Activated CD4-positive, alpha-beta T cell treated with anti-CD3 and anti-CD28 coated beads for 4 hours (primary cell): ENCODE results near the gene SLC43A2.

ENCODE experiments used
- DNase-seq, 2 donors: peaks; one replicate each; pipeline ENCODE4 v3.0.0-alpha.2; 2020

SLC43A2 gene

DNA sequence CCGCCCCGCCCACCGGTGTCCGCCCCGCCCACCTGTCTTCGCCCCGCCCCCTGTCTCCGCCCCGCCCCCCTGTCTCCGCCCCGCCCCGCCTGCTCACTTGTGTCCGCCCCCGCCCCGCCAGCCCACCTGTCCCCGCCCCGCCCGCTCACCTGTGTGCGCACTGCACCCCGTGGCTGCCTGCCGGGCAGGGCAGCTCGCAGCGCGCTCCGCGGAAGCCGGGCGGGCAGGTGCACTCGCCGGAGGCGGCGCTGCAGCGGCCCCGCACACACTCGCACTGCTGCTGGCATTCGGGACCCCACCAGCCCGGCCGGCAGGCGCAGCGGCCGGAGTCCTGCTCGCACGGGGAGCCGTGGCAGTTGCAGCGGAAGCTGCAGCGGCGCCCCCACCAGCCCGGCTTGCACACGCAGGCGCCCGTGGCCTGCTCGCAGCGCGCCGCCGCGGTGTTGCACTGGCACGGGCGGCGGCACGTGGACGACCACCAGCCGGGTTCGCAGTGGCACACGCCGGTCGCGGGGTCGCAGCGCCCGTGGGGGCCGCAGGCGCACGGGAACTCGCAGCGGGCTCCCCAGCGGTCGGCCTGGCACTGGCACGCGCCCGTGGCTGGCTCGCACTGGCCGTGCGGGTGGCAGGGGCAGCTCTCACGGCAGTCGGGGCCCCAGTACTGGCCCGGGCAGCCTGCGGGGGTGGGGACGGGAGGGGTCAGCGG lies 14.8 kb upstream of the SLC43A2 start:
- peak; percentile 51 to 77 for DNase-seq

DNA sequence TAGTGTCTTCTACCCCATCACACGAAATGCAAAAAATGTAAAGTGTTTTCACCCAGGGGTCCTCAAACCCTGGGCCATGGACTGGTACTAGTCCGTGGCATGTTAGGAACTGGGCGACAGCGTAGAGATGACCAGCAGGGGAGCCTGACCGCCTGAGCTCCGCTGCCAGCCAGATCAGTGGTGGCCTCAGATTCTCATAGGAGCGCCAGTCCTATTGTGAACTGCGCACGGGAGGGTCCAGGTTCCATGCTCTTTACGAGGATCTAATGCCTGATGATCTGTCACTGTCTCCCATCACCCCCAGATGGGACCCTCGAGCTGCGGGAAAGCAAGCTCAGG lies 12.4 kb upstream of the SLC43A2 start:
- no peak for DNase-seq

DNA sequence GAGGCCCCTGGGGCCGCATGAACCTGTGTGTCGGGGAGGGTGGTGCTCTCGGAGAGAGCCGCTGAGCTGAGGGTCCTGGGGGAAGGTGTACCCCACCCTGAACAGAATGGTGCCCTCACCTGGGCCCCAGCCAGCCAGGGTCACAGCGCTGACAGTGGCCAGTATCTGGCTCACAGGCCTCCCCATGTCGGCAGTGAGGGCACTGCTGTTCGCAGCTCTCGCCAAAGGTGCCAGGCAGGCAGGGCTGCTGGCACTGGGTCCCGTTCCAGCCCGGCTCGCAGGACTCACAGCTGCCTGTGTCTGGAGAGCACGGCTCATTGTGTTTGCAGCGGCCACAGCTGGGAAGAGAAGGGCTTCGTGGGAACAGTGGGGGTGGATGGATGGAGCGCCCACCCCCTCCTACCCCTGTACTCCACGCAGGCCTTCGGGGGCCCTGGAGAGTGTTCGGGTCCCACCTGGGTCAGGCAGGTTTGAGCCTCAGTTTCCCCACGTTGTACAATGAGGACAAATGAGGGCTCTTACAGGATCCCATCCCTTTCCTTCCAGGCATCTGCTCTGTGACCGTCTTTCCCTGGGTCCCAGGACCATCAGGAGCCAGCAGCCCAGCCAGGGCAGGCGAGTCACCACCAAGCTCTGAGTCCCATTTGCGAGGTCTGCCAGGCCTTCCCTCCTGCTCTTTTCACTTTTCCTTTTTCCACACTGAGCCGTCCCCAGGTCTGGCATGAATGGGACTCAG lies 11.9 kb upstream of the SLC43A2 start:
- no peak for DNase-seq

DNA sequence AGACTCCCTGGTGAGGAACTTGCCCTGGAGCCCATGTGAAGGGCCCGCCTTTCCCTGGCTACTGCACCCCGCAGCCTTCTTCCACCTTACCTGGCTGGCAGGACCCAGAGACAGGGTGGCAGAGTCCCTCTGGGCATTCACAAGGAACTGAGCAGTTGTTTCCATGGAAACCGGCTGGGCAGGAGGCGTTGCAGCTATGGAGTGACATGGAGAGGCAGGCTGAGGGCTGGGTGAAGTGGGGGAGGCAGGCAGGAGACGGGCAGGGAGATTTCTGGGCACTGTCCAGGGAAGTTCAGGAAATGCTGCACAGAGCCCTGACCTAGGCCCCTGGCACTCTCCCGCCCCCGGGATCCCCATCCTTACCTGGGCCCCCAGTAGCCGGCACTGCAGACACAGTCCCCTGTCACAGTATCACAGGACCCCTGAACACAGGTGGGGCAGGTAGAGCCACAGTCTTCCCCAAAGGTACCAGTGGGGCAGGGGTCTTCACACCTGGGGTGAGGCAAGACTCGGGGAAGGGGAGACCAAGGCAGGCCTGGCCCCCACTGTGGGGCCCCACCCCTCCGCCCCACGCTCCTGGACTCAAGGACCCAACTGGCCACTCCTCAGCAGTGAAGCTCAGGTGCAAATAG lies 11.0 kb upstream of the SLC43A2 start:
- DNase-seq: no peak

DNA sequence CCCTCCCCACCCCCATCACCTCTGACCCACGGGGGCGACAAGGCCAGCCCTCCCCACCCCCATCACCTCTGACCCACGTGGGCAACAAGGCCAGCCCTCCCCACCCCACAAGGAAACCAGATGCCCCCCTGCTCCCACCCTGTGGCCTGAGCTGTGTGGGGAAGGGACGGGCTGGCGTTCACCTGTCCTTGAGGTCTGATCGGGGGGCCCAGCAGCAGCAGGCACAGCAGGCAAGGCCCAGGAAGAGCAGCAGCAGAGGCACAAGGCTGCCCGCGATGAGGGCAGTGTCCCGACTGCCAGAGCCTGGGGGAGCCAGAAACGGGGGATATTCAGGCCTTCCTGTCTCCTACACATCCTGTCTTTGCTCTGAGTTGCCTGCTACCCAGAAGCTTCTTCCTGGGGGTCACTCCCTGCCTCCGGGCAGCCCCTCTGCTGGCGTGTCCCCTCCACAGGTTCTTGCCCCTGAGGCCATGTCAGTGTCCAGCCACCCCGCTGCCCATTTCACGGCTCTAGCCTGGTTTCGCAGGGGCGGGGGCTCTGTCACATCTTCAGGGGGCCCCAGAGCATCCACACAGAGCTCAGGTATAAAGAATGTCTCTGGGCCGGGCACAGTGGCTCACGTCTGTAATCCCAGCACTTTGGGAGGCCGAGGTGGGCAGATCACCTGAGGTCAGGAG lies 10.1 kb upstream of the SLC43A2 start:
- no peak for DNase-seq

DNA sequence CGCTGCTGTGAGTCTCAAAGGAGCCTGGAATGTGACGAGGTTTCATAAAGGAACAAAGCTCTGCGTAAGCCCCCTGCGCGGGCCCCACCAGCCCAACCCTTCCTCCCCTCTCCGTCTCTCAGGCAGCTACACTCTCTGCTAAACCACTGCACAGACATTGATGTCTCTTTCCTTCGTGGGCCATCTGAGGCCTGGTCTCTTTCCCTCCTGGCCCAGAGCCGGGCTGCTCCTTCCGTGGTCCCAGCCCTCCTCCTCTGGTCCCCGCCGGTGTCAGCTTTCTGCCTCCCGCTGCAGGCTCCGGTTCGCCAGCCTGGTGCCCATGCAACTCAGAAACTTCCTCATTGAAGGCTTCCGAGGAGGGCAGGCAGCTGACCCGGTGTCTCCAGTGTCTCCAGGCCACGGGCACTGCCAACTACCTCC lies 9.5 kb upstream of the SLC43A2 start:
- DNase-seq: no peak

DNA sequence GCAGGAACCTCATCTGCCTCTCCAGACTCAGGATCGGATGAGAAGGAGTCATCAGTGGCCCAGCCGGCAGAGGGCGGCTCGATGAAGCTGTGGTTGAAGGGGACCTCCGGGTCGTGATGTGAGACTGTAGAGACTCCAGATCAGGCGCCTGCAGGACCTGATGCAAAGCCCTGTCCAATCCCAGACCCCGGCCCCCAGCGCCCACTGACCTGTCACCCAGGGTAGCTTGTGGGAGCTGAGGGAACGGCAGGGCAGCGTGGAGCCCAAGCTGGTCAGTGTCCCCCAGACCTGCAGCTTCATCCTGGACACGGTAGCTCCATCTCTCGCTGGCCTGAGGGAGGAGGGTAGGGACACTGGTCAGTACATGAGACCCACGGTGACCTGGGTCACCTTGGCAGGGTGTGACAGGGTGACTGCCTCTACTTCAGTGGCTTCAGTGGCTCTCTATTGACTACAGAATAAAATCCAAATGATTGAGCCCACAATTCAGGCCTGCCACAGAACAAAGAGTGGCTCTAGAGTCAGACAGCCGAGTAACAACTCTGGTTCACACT lies 8.2 kb upstream of the SLC43A2 start:
- DNase-seq: no peak

DNA sequence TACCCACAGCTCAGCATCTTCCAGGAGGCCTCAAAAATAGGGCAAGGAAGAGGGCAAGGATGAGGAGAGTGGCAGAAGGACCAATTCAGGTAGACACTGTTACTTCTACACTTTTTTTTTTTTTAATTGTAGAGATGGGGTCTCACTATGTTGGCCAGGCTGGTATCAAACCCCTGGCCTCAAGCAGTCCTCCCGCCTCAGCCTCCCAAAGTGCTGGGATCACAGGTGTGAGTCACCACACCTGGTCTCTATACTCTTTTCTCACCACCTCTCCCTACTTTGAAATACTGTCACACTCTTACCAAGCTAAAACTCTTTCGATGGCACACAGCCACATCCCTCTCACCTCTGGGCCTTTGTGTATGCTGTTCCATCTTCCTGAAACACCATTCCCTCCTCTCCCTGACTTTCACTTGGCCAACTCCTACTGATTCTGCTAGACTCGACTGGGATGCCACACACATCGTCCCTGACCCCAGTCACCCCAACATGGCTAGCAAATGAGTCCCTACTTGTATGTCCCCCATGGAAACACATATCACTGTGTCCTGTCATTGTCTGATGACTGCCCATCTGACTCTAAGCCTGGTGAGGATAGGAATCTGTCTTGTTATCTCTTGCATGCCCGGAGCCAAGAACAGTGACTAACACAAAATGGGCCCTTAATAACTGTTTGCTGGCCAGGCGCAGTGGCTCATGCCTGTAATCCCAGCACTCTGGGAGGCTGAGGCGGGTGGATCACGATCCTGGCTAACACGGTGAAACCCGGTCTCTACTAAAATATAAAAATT lies 7.2 kb upstream of the SLC43A2 start:
- no peak for DNase-seq

DNA sequence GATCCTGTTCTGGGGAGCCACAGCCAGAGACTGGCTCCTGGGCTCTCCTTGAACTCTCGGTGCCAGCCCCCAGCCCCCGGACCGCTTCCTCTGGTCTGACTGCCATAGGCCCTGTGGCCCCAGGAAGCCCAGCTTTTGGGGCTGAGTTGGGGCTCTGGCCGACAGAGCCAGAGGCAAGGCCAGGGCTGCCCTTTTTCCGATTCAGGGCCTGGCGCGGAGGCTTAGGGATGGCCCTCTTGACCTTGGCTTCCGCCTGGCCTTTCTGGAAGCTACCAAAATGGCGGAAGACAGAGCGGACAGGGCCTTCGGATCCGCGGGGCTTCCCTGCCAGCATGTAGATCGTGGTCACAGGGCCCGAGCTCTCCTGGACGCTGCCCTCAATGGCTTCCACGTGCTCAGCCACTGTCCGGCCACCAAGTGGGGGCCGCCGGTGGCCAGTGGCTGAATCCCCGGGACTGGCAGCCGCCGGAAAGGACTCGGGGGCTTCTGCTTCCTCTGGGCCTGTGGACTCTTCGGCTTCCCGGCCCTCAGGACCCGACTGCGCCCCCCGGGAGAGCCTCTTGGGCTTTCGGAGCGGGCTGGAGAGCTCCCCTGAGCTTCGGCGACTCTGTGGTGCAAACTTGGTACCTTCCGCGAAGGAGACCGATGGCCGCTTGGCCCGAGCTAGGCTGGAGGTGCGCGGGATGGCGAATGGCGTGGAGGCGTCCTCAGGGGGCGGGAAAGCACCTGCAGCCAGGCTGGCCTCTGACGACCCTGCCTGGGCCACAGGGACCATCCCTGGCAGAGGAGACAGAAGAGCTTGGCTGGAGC lies 6.4 kb upstream of the SLC43A2 start:
- DNase-seq: no peak

DNA sequence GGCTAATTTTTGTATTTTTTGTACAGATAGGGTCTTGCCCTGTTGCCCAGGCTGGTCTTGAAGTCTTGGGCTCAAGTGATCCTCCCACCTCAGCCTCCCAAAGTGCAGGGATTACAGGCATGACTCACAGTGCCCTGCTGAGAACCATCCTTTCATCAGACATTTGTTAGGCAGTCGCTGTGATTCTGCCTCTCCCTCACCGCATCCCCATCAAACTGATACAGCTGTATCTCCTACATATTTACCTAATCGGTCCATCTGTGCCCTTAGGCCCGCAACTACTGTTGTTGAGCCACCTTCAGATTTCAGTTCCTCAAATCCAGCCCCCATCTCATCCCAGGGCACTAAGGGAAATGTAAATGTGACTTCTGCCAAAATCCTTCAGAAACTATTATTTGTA lies 2.0 kb upstream of the SLC43A2 start:
- no peak for DNase-seq

DNA sequence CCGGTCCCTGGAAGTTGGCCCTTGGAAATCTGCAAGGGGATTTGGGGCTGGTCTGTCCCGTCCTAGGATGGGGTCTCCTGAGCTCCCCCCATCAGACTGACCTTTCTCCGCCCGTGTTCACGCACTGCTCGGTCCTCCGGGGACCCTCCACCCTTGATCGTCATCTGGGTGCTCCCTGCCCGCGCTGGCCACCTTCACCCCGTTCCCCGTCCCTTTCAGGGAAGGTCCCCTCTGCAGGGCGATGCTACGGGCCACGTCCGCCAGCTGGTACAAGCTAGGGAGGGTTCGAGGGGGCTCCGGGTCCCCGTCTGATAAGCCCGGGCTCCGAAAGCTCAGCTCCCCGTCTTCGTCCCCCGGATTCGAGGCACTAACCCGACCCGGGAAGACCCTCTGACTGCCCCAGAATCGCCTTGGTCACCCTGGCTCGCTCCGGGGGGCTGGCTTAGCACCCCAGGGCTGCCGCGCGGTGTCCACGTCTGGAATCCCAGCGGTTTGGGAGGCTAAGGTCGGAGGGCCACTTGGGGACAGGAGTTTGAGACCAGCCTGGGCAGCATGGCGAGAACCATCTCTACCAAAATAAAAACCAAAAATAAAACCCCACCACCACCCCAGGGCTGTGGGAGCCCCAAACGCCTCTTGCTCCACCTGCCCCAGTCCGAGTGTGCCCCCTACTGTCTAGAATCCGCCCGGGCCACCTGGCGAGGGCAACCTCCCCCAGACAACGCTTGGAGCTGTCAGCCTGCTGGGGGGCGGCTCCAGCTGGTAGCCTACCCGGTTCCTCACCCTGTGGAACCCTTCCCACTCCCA lies 1.1 kb upstream of the SLC43A2 start:
- peak; percentile 67 to 74 for DNase-seq

DNA sequence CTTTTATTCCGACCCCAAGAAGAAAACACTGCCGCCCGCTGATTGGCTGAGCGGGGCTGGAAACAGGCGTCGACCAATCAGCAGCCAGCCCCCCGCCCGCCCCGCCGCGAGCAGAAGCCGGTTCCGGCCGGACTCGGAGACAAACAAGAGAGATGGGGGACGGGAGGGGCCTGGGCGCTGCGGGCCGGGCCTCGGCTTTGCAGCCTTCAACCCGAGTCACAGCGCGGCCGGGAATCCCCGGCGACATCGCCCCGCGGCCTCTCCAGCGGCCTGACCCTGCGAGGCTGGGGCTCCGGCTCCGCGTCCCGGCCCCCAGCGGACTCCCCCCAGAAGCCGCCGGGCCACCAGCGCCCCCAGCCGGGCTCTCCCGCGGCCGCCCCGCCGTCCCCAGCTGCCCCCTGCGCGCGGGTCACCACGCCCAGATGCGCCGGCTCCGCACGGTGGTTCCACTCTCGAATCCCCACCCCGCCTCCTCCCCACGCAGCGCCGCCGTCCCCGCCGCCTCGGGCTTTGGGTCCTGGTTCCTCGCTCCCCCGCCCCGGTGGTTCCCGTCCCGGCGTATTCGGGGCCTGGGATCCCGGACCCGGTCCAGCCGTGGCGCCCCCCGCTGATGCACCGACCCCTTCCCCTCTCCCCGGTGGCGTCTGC lies 346 bp upstream of the SLC43A2 start:
- peak; percentile 84 to 85 for DNase-seq

DNA sequence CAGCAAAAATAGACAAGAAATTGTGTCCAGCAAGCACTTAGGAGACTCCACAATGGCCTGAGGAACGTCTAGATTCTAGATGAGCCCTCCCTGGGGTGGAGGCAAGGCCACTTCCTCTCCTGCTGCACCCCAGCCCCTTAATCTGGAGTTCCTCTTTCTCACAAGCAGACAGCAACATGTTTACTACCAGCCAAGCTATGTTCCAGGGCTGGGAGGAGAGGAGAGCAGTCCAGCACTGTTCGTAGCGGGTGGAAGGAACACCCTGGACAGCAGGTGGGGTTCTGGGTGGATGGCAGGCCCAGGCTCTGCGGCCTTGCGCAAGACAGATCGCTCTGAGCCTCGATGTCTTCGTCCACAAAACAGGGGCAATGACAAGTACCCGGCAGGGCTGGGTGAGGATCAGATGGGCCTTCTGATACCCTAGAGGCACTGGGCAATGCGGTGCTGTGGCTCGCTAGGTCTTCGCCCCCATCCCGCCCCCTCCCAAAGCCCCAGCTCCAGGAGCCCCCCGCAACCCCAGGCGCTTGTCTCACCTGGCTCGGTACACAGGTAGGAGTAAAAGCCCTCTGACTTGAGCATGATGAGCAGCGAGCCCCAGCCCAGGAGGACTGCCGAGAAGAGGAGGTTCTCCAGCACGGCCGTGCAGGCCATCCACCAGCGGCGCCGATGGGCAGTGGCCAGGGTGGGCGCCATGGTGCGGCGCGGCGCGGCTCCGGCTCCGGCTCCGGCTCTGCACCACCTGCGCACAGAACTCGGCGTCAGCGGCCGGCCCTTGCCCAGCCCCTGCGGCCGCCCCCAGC lies 1.3 kb downstream of the SLC43A2 start:
- DNase-seq: no peak

DNA sequence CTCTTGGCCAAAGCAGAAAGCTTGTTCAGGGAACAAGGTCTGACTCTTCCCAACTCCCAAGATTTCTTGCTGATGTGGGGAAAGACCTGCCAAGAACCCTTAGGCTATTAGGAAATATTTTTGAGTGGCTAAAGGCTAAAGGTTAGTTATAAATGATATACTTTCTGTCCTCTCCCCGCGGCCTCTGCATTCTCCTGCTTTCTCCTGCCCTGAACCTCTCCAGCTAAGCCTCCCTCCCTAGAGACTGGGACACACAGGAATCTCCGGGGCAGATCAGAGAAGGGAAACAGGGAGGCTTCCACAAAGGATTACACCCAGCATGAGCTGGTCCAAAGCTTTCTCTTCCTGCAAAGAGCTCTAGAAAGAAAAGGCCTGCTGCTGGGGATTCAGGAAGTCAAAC lies 2.3 kb downstream of the SLC43A2 start:
- DNase-seq: no peak

DNA sequence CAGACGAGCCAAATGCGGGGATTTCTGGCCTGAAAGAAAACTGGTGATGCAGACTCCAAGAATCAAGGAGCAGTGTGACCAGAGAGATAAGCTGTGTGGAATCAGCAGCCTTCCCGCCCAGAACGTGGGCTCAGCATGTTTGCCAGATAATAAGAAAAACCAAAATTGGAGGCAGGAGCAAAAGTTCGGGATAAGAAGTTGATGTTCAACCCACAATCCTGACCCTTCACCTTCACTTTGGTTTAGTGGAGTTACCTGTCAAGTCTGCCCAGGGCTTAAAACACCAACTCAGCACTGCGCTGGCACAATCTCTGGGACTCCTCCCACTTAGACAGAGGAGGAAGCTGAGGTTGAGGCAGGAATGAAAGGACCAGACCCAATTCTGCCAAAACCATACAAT lies 3.1 kb downstream of the SLC43A2 start:
- DNase-seq: no peak

DNA sequence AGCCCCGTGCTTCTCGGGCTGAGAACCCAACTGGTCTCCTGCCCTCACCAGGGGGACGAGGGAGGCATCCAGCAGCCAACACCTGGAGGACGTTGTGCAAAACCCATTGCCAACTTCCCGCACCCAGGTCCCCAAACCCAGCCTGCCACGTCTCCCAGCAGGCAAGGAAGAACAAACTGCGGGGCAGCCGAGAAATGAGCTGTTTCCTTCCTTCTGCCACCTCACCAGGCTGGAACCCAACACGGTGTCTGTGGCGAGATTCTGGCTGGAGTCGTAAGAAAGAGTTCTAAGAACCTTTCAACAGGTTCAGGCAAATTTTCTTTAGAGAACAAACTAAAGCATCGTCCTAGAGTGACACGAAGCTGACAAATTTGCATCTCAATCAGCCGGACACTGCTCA lies 3.6 kb downstream of the SLC43A2 start:
- no peak for DNase-seq

DNA sequence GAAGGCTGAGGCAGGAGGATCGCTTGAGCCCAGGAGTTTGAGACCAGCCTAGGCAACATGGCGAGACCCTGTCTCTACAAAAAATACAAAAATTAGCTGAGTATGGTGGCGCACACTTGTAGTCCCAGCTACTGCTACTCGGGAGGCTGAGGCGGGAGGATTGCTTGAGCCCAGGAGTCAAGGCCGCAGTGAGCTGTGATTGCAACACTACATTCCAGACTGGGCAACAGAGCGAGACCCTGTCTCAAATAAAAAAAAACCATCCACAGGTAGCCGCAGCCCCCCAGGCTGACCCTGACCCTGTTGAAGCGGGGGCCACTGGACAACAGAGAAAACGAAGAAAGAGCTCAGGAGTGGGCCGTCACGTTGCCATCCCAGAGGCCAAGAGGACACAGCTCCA lies 4.0 kb downstream of the SLC43A2 start:
- DNase-seq: no peak

DNA sequence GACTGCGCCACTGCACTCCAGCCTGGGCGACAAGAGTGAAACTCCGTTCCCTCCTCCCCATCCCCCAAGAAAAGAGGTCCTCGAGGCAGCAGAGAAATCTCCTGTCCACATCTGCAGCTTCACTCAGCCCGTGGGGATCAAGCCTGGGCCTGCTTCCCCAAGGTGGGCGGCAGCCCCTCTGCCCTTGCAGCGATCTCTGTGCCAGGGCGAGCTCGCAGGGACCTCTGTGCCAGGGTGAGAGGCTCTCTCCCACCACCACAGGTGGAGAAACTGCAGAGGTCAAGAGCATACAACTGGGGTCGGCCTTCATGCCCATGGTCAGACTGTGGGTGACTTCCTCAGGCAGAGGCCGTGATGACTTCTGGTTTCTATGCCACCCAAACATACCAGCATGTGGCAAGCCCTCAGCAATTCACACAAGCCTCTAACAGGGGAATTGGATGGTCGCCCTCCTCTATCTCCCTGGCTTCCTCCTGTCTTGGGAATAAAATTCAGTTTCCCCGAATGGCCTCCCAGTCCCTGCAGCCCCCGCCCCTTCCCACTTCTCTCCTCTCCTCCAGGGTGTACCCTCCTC lies 5.5 kb downstream of the SLC43A2 start:
- no peak for DNase-seq
